Measurements from ENCODE around the gene CACNA1C.

- TF ChIP-seq POLR2A (IDR thresholded peaks at IDR 0.05) = no peak
- no peak for TF ChIP-seq CTCF (IDR thresholded peaks at IDR 0.05)
- TF ChIP-seq EP300 (IDR thresholded peaks at IDR 0.05) = no peak
Measured at GRCh38 chr12:2353691-2354090, 300.9 kb downstream of the CACNA1C start.

Data from upper lobe of left lung (tissue), 4 donors.